GM18505 (cell line): ENCODE data around the gene TACC2.
A peak's percentile ranks its signal among the peaks of the same experiment; 100 is the strongest.

Experiments used
- ATAC-seq: cut with Tn5 transposase; IDR thresholded peaks from one replicate; pipeline ENCODE4 v1.9.1; 2021; ENCODE audit not compliant: unreplicated experiment
- POLR2A ChIP-seq: IDR thresholded peaks from 4 replicates; pipeline ENCODE4 v1.6.1; 2011; ENCODE audit warnings: borderline replicate concordance; ENCODE audit not compliant: insufficient read depth, insufficient read length; ENCODE audit errors: extremely low read depth

The TACC2 gene

DNA sequence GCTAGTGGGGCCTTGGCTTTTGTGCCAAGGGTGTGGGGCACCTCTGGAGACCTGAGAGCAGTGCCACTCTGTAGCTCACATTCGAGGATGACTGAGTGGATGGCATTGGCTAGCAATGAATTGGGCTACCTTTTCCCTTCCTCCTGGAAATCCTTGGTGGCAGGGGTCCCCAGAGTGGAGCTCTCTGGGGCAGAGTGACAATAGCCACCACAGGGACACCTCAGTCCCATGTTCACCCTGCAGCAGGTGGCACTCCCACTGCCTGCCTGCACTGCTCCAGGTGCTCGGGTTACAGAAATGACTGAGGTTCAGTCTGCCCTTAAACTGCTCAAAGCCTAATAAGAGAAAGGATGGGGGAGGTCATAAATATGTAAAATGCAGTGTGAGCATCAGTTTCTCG is 300.0 kb downstream of the TACC2 start:
- TF ChIP-seq POLR2A = no peak
- ATAC-seq = no peak

DNA sequence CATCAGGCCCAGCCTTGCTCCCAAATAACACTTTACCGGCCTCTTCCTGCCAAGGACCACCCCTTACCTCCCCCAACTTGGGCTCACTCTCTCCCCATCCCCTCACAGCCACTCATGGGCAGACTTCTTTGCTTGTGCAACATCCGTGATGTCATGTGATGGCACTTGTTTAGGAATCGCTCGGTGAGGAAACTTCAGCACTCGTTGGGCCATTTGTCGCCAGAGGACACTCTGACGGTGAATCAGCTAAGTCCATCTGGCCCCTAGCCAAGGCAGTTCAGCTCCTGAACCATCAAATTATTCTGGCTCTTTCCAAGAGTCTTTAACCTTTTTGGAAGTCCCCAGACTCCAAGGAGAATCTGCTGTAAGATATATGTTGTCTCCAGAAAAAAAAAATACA is 301.4 kb downstream of the TACC2 start:
- no peak for TF ChIP-seq POLR2A
- no peak for ATAC-seq

DNA sequence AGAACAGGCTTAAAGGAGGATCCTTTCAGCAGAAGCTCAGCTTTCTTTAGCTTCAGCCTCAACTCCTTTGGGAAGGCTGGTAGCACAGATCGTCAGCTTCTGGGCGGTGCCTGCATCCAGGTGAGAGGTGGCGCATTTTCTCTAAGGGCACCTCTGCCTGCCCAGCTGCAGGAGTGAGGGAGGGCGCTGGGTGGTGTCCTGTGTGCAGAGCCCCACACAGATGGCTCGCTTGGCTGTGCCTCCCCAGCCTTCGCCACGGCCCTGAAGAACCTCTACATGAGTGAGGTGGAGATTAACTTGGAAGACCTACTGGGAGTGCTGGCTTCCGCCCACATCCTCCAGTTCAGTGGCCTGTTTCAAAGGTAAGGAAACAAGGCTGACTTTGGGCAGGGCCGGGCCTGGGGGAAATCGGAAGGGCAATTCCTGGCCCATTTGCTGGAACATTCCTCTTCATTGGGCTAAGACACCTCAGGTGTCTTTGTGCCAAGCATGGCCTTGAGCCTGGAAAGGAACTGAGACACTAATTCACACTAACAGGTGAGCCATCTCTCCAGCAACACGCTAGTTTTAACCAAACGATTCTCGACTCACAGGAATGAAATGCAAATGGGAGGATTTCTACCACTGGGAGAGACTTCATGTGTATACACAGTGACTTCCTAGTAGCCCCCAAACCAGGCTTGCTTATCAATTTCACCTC is 302.0 kb downstream of the TACC2 start:
- no peak for ATAC-seq

DNA sequence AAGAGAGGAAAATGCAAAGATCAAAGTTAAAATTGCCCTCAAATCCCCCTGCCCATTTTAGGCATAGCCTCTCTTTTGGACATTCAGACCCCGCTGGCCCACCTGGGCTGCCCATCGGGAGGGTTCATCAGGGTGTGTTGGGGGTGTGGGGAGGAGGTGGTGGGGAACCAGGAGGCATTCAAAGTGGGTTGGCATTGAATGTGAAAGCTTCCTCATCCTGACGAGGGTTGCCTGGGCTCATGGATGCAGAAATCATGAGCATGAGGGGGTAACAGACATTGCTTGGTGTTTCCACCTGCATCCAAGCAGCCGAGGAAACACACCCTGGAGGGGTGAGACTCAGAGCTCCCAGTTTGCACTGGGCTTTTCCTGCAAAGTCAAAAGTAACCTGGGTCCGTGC is 302.8 kb downstream of the TACC2 start:
- no peak for TF ChIP-seq POLR2A

More for the DNA sequence above, 302.0 kb downstream of the TACC2 start:
- TF ChIP-seq POLR2A = no peak

DNA sequence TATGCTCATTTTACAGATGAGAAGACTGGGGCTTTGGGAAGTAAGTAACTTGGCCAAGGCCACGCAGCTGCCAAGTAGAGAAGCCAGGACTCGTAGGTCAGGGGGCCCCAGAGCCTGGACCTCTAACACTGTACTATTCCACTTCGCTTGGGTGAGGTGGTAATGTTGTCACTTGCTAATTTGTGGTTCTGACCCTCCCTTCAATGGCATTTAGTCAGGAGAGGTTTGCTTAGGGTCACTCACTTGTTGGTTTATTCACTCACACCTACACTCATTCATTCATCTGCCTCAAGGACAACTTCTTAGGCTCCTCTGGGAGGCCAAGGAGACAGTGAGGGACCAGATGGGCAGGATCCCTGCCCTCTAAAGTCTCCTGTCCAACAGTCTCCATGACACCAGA is 303.4 kb downstream of the TACC2 start:
- ATAC-seq = no peak
- TF ChIP-seq POLR2A = no peak

More for the DNA sequence above, 302.8 kb downstream of the TACC2 start:
- ATAC-seq = no peak

DNA sequence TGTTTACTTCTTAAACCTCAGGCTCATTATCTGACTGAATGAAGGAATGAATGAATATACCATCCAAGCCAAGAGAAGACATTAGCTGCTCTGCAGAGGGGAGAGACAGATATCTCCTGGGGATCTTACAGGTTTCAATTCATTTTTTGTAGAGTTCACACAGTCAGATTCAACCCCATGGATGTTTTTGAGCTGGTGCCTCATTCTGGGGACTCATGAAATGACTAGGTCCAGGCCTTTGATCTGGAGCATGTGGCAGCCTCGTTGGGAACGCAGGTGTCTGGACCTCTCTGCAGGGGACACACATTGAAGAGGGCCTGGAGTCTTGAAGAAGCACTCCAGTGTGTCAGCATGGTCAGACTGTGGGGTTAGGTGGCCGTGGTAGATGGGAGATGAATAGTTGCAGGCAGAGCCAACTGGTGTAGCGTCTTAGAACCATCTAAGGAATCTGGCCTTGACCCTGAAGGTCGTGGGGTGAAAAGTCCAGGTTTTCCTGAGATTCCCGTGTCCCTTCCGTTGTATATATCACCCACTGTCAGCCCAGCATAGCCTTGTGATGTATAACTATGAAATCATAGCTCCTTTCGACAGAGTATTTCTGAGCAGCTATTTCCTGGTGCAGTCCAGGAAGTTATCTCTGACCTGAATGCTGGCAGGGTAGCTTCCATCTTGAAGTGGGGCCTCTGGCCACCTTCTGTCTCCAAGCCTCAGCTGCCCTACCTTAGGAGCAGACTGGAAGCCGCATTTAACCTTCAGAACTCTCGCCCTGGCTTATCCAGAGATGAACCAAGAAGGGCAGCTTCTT is 304.4 kb downstream of the TACC2 start:
- ATAC-seq = no peak
- no peak for TF ChIP-seq POLR2A

DNA sequence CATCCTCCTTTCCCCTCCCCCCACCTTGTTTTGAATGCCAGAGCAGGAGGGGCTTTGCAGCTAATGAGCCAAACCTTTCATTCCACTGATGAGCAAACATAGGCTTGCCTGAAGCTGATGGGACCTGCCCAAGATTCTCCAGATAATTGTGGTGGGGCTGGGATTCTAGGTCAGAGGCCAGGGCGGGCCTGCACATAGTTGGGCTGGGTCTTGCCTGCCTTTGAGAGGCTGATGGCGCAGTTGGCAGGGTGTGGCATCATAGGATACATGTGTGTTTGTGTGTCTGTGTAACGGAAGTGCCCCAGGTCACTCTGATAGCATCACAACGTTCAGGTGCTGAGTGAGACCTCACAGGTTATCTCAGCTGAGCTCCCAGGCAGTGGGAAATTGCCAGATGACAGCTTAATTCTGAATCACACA is 305.0 kb downstream of the TACC2 start:
- TF ChIP-seq POLR2A = no peak
- ATAC-seq = no peak

DNA sequence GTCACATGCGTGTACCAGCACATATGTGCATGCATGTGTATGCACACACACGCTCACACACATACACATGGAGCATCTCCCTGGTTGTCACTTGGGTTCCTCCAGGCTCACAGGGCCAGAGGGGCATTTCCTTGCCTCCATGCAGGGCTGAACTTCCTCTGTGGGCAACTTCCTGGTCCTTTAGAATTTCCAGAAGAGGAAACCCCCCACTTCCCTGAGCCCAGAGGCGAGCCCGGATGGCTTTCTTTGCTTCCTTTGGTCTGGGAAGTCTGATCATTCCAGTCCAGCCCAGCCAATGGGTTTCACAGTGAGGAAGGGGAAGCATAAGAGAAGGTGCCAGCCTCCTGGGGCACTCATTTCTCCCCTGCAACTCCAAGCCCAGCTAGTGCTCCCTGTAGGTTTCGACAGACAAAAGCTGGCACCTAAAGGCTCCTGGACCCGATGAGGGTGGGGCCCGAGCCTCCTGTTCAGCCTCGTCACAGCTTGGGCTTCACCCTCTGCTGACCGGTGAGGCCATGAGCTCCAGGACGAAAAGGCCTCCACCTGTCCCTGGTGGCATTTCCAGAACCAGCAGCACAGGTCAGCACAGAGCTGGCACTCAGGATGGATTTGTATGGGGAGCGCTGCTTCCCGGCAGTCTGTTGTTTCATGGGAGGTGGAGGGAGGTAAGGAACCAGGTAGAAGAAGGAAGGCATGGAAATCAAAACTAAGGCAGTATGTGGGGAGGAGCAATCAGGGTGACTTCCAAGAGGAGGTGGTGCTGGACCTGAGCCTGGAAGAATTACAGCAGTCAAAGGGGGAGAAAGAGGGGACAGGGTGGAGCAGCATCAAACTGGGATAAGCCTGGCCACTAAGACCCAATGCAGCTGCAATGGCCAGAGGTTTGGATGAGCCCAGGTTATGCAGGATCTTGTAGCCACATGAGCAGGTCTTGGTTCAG is 305.8 kb downstream of the TACC2 start:
- no peak for TF ChIP-seq POLR2A
- no peak for ATAC-seq

DNA sequence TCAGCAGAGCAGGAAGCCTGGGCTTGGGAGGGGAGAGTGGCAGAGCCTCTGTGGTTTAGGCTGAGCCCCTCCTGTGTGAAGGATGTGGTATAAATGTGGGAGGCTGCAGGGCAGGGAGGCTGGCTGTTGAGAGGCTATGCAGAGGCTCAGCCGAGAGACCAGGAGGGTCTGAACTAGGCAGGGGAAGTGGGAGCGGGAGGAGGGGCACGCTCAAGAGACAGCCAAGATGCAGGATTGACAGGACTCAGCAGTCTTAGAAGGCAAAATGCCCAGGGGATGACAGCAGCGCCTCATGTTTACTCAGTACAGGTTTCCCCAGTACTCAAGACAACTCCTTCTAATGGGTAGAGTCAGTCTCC is 306.5 kb downstream of the TACC2 start:
- ATAC-seq = no peak
- TF ChIP-seq POLR2A = no peak

DNA sequence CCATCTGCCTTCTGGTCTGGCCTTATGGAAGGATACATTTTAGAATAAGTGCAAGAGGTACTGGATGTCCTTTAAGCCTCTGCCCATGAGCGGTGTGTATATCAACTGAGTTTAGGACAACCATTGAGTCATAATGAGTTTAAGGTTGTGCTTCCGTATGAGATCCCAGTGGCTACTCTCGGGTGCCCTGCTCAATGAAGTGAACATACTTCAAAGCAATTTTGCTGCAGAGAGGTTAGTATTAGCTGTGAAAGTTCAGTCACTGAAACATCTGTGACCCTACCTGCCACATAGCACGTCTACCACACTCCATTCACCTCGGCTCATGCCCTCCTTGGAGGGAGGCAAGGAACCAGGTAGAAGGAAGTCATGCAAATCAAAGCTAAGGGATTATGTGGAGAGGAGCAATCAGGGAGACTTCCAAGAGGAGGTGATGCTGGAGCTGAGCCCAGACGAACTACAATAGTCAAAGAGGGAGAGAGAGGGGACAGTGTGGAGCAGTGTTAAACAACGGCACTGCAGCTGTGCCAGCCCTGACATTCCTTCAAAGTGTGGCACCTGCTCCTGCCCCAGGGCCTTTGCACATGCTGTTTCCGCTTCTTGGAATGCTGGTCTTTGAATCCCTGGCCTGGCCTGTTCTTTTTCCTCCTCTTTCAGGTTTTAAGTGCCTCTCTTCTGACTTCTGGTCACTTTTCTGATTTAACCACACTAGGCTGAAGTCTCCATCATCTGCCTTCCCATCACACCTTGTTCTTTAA is 307.6 kb downstream of the TACC2 start:
- ATAC-seq = peak; percentile 72
- TF ChIP-seq POLR2A = no peak

DNA sequence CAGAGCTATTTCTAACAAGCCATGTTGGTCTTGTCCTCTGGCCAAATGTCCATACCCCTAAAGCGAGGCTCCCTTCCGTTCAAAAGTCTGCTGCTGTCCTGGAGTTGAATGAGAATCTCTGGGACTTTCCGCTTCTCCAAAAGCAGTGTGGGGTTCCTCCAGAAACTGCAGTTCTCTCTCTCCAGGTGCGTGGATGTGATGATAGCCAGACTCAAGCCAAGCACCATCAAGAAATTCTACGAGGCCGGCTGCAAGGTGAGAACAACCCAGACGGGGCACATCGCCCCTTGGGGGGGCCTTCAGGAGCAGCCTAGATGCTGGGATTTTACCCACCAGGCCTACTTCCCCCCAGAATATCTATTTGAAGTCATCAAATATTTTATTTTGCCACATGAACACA is 308.6 kb downstream of the TACC2 start:
- TF ChIP-seq POLR2A = no peak
- ATAC-seq = no peak

DNA sequence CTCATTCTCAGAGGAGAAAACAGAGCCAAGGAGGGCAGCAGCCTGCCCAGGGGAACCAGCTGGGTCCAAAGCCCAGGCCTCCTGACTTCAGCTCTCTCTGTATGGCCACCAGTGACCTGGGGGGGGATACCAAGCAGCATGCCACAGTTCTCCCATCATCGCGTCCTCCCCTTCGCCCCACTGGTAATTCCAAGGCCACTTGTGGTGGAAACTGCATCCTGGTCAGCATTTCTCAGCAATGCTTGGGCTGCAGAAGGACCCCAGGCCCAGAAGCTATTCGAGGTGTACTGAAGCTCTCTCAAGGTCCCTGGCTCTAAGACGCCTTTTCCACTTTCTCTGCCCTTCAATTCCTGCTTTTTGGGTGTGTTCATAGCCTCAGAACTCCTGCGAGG is 309.2 kb downstream of the TACC2 start:
- TF ChIP-seq POLR2A = no peak
- ATAC-seq = no peak
